22Rv1 (cell line): ENCODE data around the gene MRPL27.
"Not testable (repeated sequence)": the region's sequence is repeated elsewhere in the genome, so short reads cannot be mapped to it uniquely, and the experiment has no call there.

Experiments used
- H3K27ac ChIP-seq: fragments of 450-650 bp; 2 replicates; pipeline ENCODE4 v1.5.1; 2017
- CTCF ChIP-seq: fragments of 450-650 bp; IDR thresholded peaks from 2 replicates; pipeline ENCODE4 v1.5.1; 2017; ENCODE audit warnings: mild to moderate bottlenecking
- ZFX ChIP-seq: fragments of 450-650 bp; IDR thresholded peaks from 2 replicates; pipeline ENCODE4 v1.6.1; 2017; ENCODE audit warnings: antibody characterized with exemption, borderline replicate concordance

MRPL27 gene

GRCh38 chr17:50407921-50408320, 34.9 kb upstream of the MRPL27 start:
- TF ChIP-seq ZFX (no peak), CTCF (no peak)
- H3K27ac ChIP-seq, result no peak overlapping the region

GRCh38 chr17:50406578-50406977, 33.6 kb upstream of the MRPL27 start:
- TF ChIP-seq ZFX (no peak), CTCF (no peak)
- H3K27ac ChIP-seq, result no peak overlapping the region

GRCh38 chr17:50405351-50405750, 32.4 kb upstream of the MRPL27 start:
- H3K27ac ChIP-seq, result not testable (repeated sequence)

- not testable (repeated sequence) for H3K27ac ChIP-seq
Measured at GRCh38 chr17:50399591-50399990, 26.6 kb upstream of the MRPL27 start.

- H3K27ac ChIP-seq, result not testable (repeated sequence)
Measured at GRCh38 chr17:50398672-50399071, 25.7 kb upstream of the MRPL27 start.

- no peak for TF ChIP-seq CTCF
- TF ChIP-seq ZFX, result no peak
- no peak overlapping the region for H3K27ac ChIP-seq
Measured at GRCh38 chr17:50397919-50398285, 24.9 kb upstream of the MRPL27 start.

DNA sequence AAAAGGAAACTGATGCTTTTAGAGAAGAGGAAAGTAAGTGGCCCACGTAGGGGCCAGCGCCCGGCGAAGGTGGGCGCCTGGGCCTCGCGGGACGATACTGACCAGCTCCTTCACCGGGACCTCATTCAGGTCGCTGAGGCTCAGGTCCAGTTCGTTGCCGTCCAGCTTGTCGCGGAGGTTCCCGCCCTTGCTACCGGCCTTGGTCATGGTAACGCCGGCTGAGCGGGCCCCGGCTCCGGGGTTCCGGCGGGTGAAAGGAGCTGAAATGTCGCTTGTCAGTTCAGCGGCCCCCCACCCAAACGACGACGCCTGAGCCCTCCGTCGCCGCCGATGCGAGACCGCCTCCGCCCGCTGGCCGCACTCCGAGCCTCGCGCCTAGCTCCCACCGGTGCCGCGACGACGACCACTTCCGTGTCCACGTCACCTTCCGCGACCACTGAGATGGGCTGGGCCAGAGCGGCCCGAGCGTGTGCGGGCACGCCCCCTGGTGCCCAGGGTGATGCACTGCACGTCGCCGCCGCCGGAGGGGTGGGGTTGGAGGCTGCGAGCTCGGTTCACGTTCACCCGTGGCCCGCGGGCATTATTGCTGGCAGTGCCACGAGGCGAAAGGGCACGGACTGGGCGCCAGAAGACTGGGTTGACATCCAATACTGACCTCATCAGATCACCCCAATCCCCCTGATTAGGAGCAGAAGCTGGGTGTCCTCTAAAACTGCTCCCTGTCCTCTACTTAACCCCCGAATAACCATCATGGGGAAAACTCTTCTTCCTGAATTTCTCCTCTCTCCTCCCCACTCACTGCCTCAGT, 24.3 kb upstream of the MRPL27 start, which contains the start of gene LRRC59:
TSS of gene LRRC59 (minus strand) at position 413 of the 808 bp plus-strand sequence. CDS start at position 207, 206 bp downstream.
- TF ChIP-seq ZFX (no peak), CTCF (peak; percentile 96)
- peak within 1 kb of the TSS; percentile 79 for H3K27ac ChIP-seq

- H3K27ac ChIP-seq, result peak overlapping the region; percentile 79
- TF ChIP-seq ZFX (no peak), CTCF (no peak)
Measured at GRCh38 chr17:50396261-50397110, 23.5 kb upstream of the MRPL27 start.
